Brain pericyte (primary cell): Measurements from ENCODE around the gene HSD3B2.
"Not testable (repeated sequence)": the region's sequence is repeated elsewhere in the genome, so short reads cannot be mapped to it uniquely, and the experiment has no call there.

Source experiments
- DNase-seq: peaks from one replicate; pipeline ENCODE4 v3.0.0-alpha.2; 2012; ENCODE audit warnings: low read depth, low spot score

Gene HSD3B2

DNA sequence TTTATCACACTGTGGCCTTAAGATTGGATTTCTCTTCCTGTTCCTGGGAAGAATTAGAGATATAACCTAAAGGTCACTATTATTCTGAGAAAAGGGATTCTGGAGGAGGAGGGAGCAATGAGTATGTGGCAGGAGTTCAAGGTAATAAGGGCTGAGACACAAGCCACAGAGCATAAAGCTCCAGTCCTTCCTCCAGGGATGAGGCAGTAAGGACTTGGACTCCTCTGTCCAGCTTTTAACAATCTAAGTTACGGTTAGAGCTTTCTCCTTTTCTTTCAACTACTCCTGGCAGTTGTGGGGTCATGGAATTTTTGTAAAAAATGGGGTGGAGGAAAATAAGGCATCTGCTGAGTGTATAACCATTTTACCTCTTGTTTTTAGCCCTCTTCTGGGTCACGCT lies at the start of gene HSD3B2:
TSS of gene HSD3B2 (plus strand) at position 201 of the 400 bp plus-strand sequence. CDS start 270 bp downstream, outside the sequence.
- DNase-seq = no peak

GRCh38 chr1:119366424-119366823 lies 48.5 kb upstream of the HSD3B2 start:
- no peak for DNase-seq

GRCh38 chr1:119367432-119368124 lies 47.4 kb upstream of the HSD3B2 start:
- DNase-seq = no peak

DNA sequence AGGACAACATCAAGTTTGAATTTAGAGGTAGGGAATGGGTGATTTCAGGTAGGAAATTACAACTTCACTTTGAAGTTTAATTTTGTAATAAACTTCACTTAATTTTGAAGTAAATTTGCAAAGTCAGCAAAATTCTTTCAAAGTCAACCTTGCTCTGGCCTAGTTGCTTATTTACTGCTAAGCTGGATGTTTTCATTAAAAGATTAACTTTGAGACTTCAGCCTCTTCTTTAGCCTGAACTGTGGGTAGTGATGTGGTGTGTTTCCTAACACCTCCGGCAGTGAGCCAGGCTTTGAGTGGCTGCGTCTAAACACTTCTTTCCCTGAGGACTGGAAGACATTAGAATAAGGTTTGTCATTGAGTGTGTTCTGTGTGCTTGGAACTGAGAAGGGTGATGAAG lies 46.4 kb upstream of the HSD3B2 start, which contains the start of gene HAO2:
TSS of gene HAO2 (plus strand) at position 232 of the 400 bp plus-strand sequence. CDS start 12,301 bp downstream, outside the sequence.
- DNase-seq = no peak

- no peak for DNase-seq
Observed at GRCh38 chr1:119370748-119371147, 44.2 kb upstream of the HSD3B2 start.

DNA sequence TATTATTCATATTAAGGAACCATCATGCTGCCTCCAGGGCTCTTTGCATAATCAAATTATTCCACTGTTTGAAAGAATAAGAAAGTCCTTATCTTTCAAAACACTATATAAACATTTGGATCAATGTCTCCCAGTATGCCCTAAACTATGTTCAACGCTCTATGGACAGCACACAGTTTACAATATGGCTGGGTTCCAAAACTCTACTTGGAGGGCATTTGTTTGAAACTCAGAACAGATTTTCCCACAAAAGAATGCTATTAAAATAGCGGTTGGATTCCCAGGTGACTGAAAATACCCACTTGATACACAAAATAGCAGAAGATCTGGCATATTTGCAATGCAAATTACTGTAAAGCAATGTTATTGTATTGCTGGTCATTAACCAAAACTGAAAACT lies 43.1 kb upstream of the HSD3B2 start:
- no peak for DNase-seq

DNA sequence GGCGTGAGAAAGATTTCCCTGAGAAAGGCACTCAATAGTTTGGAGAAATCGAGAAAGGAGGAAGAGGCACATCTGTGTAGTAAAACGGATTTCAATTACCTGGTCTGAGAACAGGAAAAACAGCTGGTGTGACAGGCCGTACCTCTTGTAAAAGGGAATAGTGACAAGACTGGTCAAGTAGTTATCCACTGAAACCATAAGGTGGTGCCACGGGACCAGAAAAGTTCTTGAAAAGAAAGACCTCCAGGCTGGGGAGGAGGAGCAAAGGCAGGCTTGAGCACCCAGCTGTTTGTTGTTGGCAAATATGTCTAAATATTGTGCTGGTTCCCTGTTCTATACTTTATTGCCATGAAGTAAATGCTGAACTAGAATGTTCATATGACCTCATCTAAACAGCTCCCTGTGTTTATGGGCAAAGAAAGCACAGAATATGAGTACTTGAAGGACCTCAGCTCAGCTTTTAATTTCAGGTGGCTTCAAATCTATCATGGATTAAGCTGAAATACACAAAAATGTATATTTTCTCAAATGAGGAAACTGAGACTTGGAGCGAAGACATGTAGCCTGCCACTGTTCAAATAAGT lies 42.4 kb upstream of the HSD3B2 start:
- DNase-seq = no peak

DNA sequence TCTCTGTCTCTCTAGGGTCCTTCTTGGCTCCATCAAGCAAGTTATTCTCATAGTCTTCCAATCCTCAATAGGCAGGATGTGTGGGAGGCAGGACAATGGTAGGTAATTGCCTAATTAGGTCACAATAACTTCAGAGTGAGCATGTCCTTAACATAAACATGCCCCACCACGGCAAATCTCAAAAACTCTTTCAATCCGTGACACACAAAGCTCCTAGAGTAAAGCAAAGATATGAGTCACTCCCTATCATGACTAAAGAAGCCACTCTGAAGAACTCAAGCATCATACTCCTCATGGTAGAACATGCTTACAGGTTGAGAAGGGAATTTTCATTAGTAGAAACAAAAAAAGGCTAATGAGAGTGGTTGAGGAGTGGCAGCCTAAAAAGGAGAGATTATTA lies 41.5 kb upstream of the HSD3B2 start:
- no peak for DNase-seq

DNA sequence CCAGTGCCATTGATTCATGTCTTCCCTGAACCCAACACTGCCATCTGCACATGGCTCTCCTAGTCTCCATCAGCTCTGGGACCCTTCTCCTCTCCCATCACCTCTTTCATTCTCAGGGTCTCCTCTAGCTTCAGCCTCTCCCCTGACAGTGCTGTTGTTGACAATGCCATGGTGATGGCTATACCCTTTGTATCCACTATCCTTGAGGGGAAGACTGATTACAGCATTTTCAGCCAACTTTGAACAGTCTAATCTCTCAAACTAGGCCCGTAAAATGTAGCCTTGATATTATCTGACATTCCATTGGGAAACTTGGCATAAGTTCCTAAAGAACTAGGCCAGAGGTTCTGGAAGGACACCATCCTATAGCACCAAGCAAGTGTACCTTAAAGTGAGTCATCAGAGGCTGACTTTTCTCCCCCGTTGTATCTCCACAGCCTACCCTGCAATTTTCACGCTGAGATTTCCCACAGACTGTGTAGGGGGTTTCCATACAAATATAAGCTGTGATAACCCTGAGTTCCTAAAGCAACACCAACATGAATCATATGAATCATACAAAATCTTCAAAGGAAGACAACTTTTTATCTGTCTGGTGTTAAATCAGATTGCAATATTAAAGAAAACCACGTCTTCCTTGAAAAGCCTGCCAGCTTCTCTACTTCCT lies 40.6 kb upstream of the HSD3B2 start:
- no peak for DNase-seq

- DNase-seq = no peak
Observed at GRCh38 chr1:119375366-119375765, 39.6 kb upstream of the HSD3B2 start.

- DNase-seq = no peak
Observed at GRCh38 chr1:119376594-119376993, 38.4 kb upstream of the HSD3B2 start.

DNA sequence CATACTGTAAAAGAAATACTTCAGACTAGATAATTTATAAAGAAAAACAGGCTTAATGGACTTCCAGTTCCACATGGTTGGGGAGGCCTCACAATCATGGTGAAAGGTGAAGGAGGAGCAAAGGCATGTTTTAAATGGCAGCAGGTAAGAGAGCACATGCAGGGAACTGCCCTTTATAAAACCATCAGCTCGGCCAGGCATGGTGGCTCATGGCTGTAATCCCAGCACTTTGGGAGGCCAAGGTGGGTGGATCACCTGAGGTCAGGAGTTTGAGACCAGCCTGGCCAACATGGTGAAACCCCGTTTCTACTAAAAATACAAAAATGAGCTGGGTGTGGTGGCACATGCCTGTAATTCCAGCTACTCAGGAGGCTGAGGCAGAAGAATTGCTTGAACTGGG lies 37.4 kb upstream of the HSD3B2 start:
- not testable (repeated sequence) for DNase-seq

GRCh38 chr1:119379117-119379516 lies 35.8 kb upstream of the HSD3B2 start:
- no peak for DNase-seq

DNA sequence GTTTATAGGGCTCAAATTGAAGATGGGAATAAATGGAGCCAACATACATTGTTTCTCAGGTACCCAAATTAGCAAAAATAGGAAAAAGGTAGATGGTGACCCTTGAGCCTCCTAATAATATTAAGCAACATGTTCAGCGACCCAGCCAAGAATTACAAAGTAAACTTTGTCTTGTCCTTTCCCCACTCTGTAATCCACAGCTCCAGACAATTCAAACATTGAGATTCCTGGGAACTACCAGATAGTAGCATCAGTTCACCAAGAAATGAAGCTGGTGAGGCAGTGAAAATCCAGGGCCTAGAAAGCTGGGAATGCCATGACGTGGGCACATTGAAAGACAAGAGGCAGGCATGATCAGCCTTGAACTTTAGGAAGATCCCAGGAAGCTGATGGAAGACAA lies 34.6 kb upstream of the HSD3B2 start:
- DNase-seq = no peak

GRCh38 chr1:119380983-119381662 lies 33.8 kb upstream of the HSD3B2 start:
- no peak for DNase-seq

DNA sequence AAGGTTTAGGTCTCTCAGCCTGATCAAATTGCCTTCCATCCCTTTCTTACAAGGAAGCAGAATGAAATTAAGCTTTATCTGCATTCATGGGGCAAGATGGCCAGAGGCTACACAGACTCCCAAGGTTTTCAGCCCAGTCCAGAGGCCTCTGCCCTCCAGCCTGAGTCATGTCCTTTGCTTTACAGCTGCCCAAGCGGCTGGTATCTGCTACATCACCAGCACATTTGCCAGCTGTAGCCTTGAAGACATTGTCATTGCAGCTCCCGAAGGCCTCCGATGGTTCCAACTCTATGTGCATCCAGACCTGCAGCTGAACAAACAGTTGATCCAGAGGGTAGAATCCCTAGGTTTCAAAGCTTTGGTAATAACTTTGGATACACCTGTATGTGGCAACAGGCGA lies 30.4 kb upstream of the HSD3B2 start:
- DNase-seq = no peak

DNA sequence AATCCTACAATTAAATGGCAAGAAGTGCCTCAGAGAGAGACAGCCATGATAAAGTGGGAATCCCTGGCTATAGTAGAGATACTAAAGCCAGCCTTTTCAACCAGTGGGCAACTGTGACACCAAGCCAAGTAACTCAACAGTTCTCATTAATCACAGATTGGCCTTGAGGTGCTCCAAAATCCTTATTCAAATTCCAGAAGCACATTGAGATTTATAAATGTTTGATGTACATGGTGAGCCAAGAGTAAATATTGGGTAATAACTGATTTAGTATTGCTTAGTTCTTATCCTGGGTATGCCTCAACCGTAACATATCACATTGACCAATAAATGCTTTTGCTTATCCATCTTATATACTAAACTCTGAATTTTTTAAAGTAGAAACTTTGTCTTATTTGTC lies 29.3 kb upstream of the HSD3B2 start:
- DNase-seq = no peak

- DNase-seq = no peak
Observed at GRCh38 chr1:119387858-119388257, 27.1 kb upstream of the HSD3B2 start.

- no peak for DNase-seq
Observed at GRCh38 chr1:119388450-119388849, 26.5 kb upstream of the HSD3B2 start.

DNA sequence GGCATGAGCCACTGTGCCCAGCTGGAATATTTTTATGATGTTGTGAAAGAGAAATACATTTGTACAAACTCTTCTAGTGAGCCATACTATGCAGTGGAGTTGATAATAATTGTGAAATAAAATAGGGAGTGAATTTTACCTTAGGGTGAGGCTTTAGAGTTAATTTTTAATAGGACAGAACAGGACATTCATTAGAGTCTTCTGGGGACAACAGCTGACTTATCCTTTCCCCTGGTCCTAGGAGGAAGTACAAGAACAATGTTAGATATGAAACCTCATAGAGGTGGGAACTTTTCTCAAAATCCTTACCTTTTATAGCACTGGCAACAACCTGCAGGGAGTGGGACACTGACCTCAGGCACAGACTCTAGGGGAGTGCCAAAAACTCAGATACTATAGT lies 24.4 kb upstream of the HSD3B2 start:
- no peak for DNase-seq

- no peak for DNase-seq
Observed at GRCh38 chr1:119391749-119392148, 23.2 kb upstream of the HSD3B2 start.

GRCh38 chr1:119394085-119394484 lies 20.9 kb upstream of the HSD3B2 start:
- no peak for DNase-seq
